Transverse colon (tissue), 4 donors: ENCODE measurements around the gene TOE1. TPM values are rescaled to one million over a fixed set of nuclear protein-coding genes. Genes with fewer than 3 reads are reported as not detected.

ENCODE experiments used
- DNase-seq: peaks from one replicate; pipeline ENCODE4 v3.0.0-alpha.2; 2019
- H3K27ac ChIP-seq, 4 donors: fragments of 200-600 bp; sonication (generic); 2 replicates each; pipeline ENCODE4 v1.5.1; 2016 to 2018; ENCODE audit warnings: inconsistent platforms in 4 of 4
- H3K27me3 ChIP-seq: fragments of 200-600 bp; sonication (generic); 2 replicates; pipeline ENCODE4 v1.5.1; 2017; ENCODE audit warnings: inconsistent platforms
- H3K36me3 ChIP-seq, 4 donors: fragments of 200-600 bp; sonication (generic); 2 replicates each; pipeline ENCODE4 v1.5.1; 2017 to 2019; ENCODE audit warnings: inconsistent platforms in 4 of 4
- H3K4me1 ChIP-seq, 4 donors: fragments of 200-600 bp; sonication (generic); 2 replicates each; pipeline ENCODE4 v1.5.1; 2017 to 2020; ENCODE audit warnings: inconsistent platforms in 4 of 4
- H3K4me3 ChIP-seq, 4 donors: fragments of 200-600 bp; sonication (generic); 1 replicate in 1 of 4; 2 replicates in 3 of 4; pipeline versions ENCODE4 v1.5.1 to v1.6.1; 2017 to 2019; ENCODE audit warnings: inconsistent platforms in 4 of 4
- H3K9me3 ChIP-seq, 2 donors: fragments of 200-600 bp; sonication (generic); 2 replicates each; pipeline ENCODE4 v1.5.1; 2017 to 2019; ENCODE audit warnings: inconsistent platforms in 2 of 2
- CTCF ChIP-seq, 5 experiments: fragments of 200-600 bp in 3 of 5; fragments of 450-650 bp in 2 of 5; sonication (generic) in 3 of 5; IDR thresholded peaks; 1 replicate in 2 of 5; 2 replicates in 3 of 5; pipeline ENCODE4 v1.5.1; 2016 to 2017; ENCODE audit warnings: antibody characterized with exemption in 5 of 5, inconsistent platforms in 3 of 5, mild to moderate bottlenecking in 2 of 5, moderate library complexity in 1 of 5
- EP300 ChIP-seq: sonication (generic); formaldehyde crosslinking; IDR thresholded peaks from one replicate; pipeline ENCODE4 v1.6.1; 2017; ENCODE audit warnings: antibody characterized with exemption, low read depth
- POLR2A ChIP-seq: fragments of 450-650 bp; IDR thresholded peaks from one replicate; pipeline ENCODE4 v1.6.1; 2016; ENCODE audit warnings: antibody characterized with exemption, mild to moderate bottlenecking, moderate library complexity
- POLR2AphosphoS5 ChIP-seq, 3 donors: sonication (generic); formaldehyde crosslinking; IDR thresholded peaks; one replicate each; pipeline ENCODE4 v1.6.1; 2016; ENCODE audit warnings: antibody characterized with exemption in 3 of 3
- WGBS, 2 donors: methylation state at CpG; one replicate each; pipeline ENCODE4 v1.1.5; 2018; ENCODE audit warnings: low coverage in 1 of 2; 5-methylcytosine and 5-hydroxymethylcytosine counted together
- in situ Hi-C, 4 donors: fragments of 200-750 bp; cut with MboI; loops; one replicate each; pipeline versions ENCODE4 v1.15.0 to v1.15.1; 2017; ENCODE audit warnings: low sequenced_read_pairs in 3 of 4, low pct_ligation_motif_present in 1 of 4, low pct_unique_long_range_greater_than_20kb in 1 of 4
- intact Hi-C: fragments of 100-400 bp; cut with DNase I; formaldehyde crosslinking; loops from one replicate; pipeline ENCODE4 v1.15.1; 2023; ENCODE audit warnings: low total_unique reads
- total RNA-seq, 4 donors: library from RNA; depleted of rRNA; stranded (reverse); fragments of >200 nt; gene quantifications; one replicate each; pipeline ENCODE4 v1.1.0, GENCODE V29; 2016

Gene TOE1
- total RNA-seq, 4 donors from 2014 or later = 4.8 to 58.7 (median 16.4) TPM

- Histone ChIP-seq H3K4me3 (no peak overlapping the region), H3K9me3 (no peaks in the 10 kb centered on the region), H3K36me3 (no peaks in the 10 kb centered on the region), H3K4me1 (peaks cover 8 to 16% (median 10%) of the 10 kb centered on the region in 4 donors), H3K27me3 (no peaks in the 10 kb centered on the region), H3K27ac (no peak overlapping the region)
- TF ChIP-seq POLR2A (no peak), CTCF (IDR thresholded peaks at IDR 0.05) (no peak), POLR2AphosphoS5 (IDR thresholded peaks at IDR 0.05) (no peak), EP300 (no peak)
- WGBS, 2 donors = 43 to 66% methylated on average over 4 to 8 of the region's 8 CpGs
- in situ Hi-C loops = loop anchor here in 3 of 4 donors (10.0 to 25.0 kb wide), 3 partner anchors 292 to 519 kb away; partner anchors contain the start of genes BEST4 (in 2 of the 3), RPS8 (in 2 of the 3), HECTD3 (in 1 of the 3) and PTCH2 (in 1 of the 3)
- DNase-seq = no peak
- intact Hi-C loops = no loop called here
Measured at GRCh38 chr1:45306319-45306718, 33.7 kb upstream of the TOE1 start.

GRCh38 chr1:45306905-45307304, 33.1 kb upstream of the TOE1 start:
- Histone ChIP-seq H3K4me1 (peaks cover 8 to 16% (median 10%) of the 10 kb centered on the region in 4 donors), H3K27me3 (no peaks in the 10 kb centered on the region), H3K4me3 (no peak overlapping the region), H3K36me3 (no peaks in the 10 kb centered on the region), H3K27ac (no peak overlapping the region), H3K9me3 (no peaks in the 10 kb centered on the region)
- DNase-seq = no peak
- no peak for TF ChIP-seq CTCF (IDR thresholded peaks at IDR 0.05)
- TF ChIP-seq POLR2AphosphoS5 (IDR thresholded peaks at IDR 0.05) = no peak
- no peak for TF ChIP-seq POLR2A
- no peak for TF ChIP-seq EP300
- WGBS, 2 donors = 70 to 77% methylated on average over 3 of the region's 3 CpGs
- in situ Hi-C loops (loop anchor here in 3 of 4 donors (10.0 to 25.0 kb wide), 3 partner anchors 292 to 520 kb away; partner anchors contain the start of genes BEST4 (in 2 of the 3), RPS8 (in 2 of the 3), HECTD3 (in 1 of the 3) and PTCH2 (in 1 of the 3)), intact Hi-C loops (no loop called here)

- DNase-seq = no peak
- Histone ChIP-seq H3K9me3 (no peaks in the 10 kb centered on the region), H3K4me1 (no peaks in the 10 kb centered on the region), H3K27me3 (no peaks in the 10 kb centered on the region), H3K36me3 (no peaks in the 10 kb centered on the region), H3K27ac (no peak overlapping the region), H3K4me3 (no peak overlapping the region)
- in situ Hi-C loops = loop anchor here in 3 of 4 donors (25.0 kb wide), 2 partner anchors 477 to 527 kb away; partner anchors contain the start of genes BEST4 (in 2 of the 3), RPS8 (in 2 of the 3) and PTCH2 (in 1 of the 3)
- no peak for TF ChIP-seq POLR2A
- TF ChIP-seq CTCF (IDR thresholded peaks at IDR 0.05) = no peak
- no peak for TF ChIP-seq POLR2AphosphoS5 (IDR thresholded peaks at IDR 0.05)
- TF ChIP-seq EP300 = no peak
- WGBS, 2 donors = 65 to 75% methylated on average over 3 of the region's 3 CpGs
- intact Hi-C loops = no loop called here
Measured at GRCh38 chr1:45314266-45314665, 25.7 kb upstream of the TOE1 start.

- in situ Hi-C loops = loop anchor here in 3 of 4 donors (25.0 kb wide), 2 partner anchors 480 to 530 kb away; partner anchors contain the start of genes BEST4 (in 2 of the 3), RPS8 (in 2 of the 3) and PTCH2 (in 1 of the 3)
- H3K4me1 ChIP-seq = no peaks in the 10 kb centered on the region
- intact Hi-C loops = no loop called here
- 64 to 80% methylated on average over 1 to 4 of the region's 4 CpGs for WGBS, 2 donors
- H3K9me3 ChIP-seq = no peaks in the 10 kb centered on the region
- H3K27me3 ChIP-seq = no peaks in the 10 kb centered on the region
- TF ChIP-seq EP300 = no peak
- no peak for DNase-seq
- H3K4me3 ChIP-seq = no peak overlapping the region
- no peak overlapping the region for H3K27ac ChIP-seq
- H3K36me3 ChIP-seq = no peaks in the 10 kb centered on the region
Measured at GRCh38 chr1:45317166-45317565, 22.8 kb upstream of the TOE1 start.

GRCh38 chr1:45319761-45320160, 20.2 kb upstream of the TOE1 start:
- Histone ChIP-seq H3K4me3 (no peak overlapping the region), H3K36me3 (no peaks in the 10 kb centered on the region), H3K27me3 (no peaks in the 10 kb centered on the region), H3K27ac (no peak overlapping the region), H3K4me1 (no peaks in the 10 kb centered on the region), H3K9me3 (no peaks in the 10 kb centered on the region)
- 79 to 93% methylated on average over 4 of the region's 4 CpGs for WGBS, 2 donors
- in situ Hi-C loops = loop anchor here in 3 of 4 donors (25.0 kb wide), 2 partner anchors 482 to 532 kb away; partner anchors contain the start of genes BEST4 (in 2 of the 3), RPS8 (in 2 of the 3) and PTCH2 (in 1 of the 3)
- intact Hi-C loops = no loop called here
- TF ChIP-seq CTCF (IDR thresholded peaks at IDR 0.05) (no peak), EP300 (no peak)
- DNase-seq = no peak
